Cardiac muscle cell (in vitro differentiated cells and primary cell): ENCODE data around the gene OR2T27. TPM values are rescaled to one million over a fixed set of nuclear protein-coding genes. Genes with fewer than 3 reads are reported as not detected.

Experiments
- DNase-seq, 2 donors: peaks; one replicate each; pipeline versions ENCODE4 v3.0.0 to v3.0.0-alpha.2; 2010 to 2017; ENCODE audit warnings: low read depth in 1 of 2, low spot score in 1 of 2
- H3K27ac ChIP-seq: fragments of 200-600 bp; sonication (generic); 2 replicates; pipeline ENCODE4 v1.5.1; 2016
- H3K27me3 ChIP-seq: fragments of 200-600 bp; sonication (generic); 2 replicates; pipeline ENCODE4 v1.6.0; 2016; ENCODE audit warnings: control low read depth
- H3K36me3 ChIP-seq: fragments of 200-600 bp; sonication (generic); 2 replicates; pipeline ENCODE4 v1.5.1; 2016; ENCODE audit warnings: control low read depth
- H3K4me1 ChIP-seq: fragments of 200-600 bp; sonication (generic); 2 replicates; pipeline ENCODE4 v1.8.1; 2017; ENCODE audit warnings: low read depth, mild to moderate bottlenecking, mixed run types
- H3K4me3 ChIP-seq: fragments of 200-600 bp; sonication (generic); 2 replicates; pipeline ENCODE4 v1.5.1; 2016; ENCODE audit warnings: mild to moderate bottlenecking
- H3K9me3 ChIP-seq: fragments of 200-600 bp; sonication (generic); 2 replicates; pipeline ENCODE4 v1.5.1; 2017; ENCODE audit warnings: low read depth, mild to moderate bottlenecking, control low read depth
- polyA plus RNA-seq: library from polyadenylated mRNA; unstranded; fragments of >200 nt; fragmentation: Nextera tagmentation; extraction: Ambion mirVana; gene quantifications from 2 replicates; pipeline ENCODE4 v1.2.1, GENCODE V29; 2016
- total RNA-seq: library from RNA; depleted of rRNA; stranded (reverse); fragments of >200 nt; gene quantifications from 2 replicates; pipeline ENCODE4 v1.2.3, GENCODE V29; 2016
- TF ChIP-seq, protein P1 (sequence below): IDR thresholded peaks from 2 replicates; pipeline ENCODE4 v1.5.1; 2012; ENCODE audit warnings: low read depth, mild to moderate bottlenecking, low read length

The OR2T27 gene
- total and polyA plus RNA-seq, 2 experiments from 2014 or later: not detected

GRCh38 chr1:248625971-248626370, 29.4 kb downstream of the OR2T27 start:
- no peak overlapping the region for H3K4me3 ChIP-seq
- no peaks in the 10 kb centered on the region for H3K36me3 ChIP-seq
- no peaks in the 10 kb centered on the region for H3K9me3 ChIP-seq
- no peak overlapping the region for H3K27ac ChIP-seq
- DNase-seq: no peak
- TF ChIP-seq, protein P1, sequence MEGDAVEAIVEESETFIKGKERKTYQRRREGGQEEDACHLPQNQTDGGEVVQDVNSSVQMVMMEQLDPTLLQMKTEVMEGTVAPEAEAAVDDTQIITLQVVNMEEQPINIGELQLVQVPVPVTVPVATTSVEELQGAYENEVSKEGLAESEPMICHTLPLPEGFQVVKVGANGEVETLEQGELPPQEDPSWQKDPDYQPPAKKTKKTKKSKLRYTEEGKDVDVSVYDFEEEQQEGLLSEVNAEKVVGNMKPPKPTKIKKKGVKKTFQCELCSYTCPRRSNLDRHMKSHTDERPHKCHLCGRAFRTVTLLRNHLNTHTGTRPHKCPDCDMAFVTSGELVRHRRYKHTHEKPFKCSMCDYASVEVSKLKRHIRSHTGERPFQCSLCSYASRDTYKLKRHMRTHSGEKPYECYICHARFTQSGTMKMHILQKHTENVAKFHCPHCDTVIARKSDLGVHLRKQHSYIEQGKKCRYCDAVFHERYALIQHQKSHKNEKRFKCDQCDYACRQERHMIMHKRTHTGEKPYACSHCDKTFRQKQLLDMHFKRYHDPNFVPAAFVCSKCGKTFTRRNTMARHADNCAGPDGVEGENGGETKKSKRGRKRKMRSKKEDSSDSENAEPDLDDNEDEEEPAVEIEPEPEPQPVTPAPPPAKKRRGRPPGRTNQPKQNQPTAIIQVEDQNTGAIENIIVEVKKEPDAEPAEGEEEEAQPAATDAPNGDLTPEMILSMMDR: no peak
- no peaks in the 10 kb centered on the region for H3K4me1 ChIP-seq
- H3K27me3 ChIP-seq: no peaks in the 10 kb centered on the region

- H3K27ac ChIP-seq: no peak overlapping the region
- H3K9me3 ChIP-seq: no peaks in the 10 kb centered on the region
- no peaks in the 10 kb centered on the region for H3K27me3 ChIP-seq
- no peaks in the 10 kb centered on the region for H3K4me1 ChIP-seq
- no peak overlapping the region for H3K4me3 ChIP-seq
- no peaks in the 10 kb centered on the region for H3K36me3 ChIP-seq
- TF ChIP-seq, protein P1: no peak
- no peak for DNase-seq
Measured at GRCh38 chr1:248625166-248625565, 30.2 kb downstream of the OR2T27 start.

DNA sequence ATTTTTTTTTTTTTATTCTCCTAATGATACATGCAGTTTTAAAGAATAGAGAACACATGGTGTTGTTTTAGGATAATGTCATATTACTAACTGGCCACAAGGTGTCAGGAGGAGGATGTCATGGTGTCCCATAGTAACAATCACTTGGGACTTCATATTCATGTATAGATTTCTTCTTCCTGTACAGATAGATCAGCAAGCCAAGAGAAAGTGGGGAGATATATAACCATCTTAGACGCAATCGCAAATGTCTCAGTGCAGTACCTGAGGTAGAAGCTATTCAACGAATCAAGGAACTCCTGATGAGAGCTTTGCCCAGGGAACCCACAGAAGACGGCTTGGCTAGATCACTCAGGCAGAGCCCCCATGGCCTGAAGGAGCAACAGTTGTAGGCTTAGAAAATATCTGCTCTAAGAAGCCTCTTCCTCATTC, 32.7 kb downstream of the OR2T27 start:
- H3K4me1 ChIP-seq: no peaks in the 10 kb centered on the region
- no peak overlapping the region for H3K4me3 ChIP-seq
- H3K9me3 ChIP-seq: no peaks in the 10 kb centered on the region
- TF ChIP-seq, protein P1: peak; percentile 42
- H3K27me3 ChIP-seq: no peaks in the 10 kb centered on the region
- peak; percentile 0 to 42 for DNase-seq
- no peaks in the 10 kb centered on the region for H3K36me3 ChIP-seq
- H3K27ac ChIP-seq: no peak overlapping the region

- H3K36me3 ChIP-seq: no peaks in the 10 kb centered on the region
- H3K27ac ChIP-seq: no peak overlapping the region
- H3K27me3 ChIP-seq: no peaks in the 10 kb centered on the region
- H3K9me3 ChIP-seq: no peaks in the 10 kb centered on the region
- no peak for DNase-seq
- H3K4me3 ChIP-seq: no peak overlapping the region
- H3K4me1 ChIP-seq: no peaks in the 10 kb centered on the region
- TF ChIP-seq, protein P1: no peak
Measured at GRCh38 chr1:248621770-248622169, 33.6 kb downstream of the OR2T27 start.

DNA sequence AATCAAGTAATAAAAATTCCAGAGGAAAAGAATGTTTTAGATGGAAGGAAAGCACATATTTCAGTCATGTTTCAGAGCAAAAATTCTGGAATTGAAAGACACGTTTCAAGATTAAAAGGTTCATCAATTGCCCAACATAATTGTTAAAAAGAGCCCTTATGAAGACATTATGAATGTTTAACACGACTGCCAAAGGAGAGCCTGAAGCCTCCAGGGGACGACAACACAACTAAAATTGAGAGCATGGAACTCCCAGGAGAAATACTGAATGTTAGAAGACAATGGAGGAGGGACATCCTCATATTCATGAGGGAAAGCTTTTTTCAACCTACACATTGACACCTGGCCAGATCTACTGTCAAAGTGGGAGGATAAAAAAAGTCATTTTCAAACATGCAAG, 36.5 kb downstream of the OR2T27 start:
- no peak overlapping the region for H3K4me3 ChIP-seq
- H3K27ac ChIP-seq: no peak overlapping the region
- no peaks in the 10 kb centered on the region for H3K4me1 ChIP-seq
- H3K27me3 ChIP-seq: no peaks in the 10 kb centered on the region
- no peaks in the 10 kb centered on the region for H3K9me3 ChIP-seq
- DNase-seq: peak in 1 of 2 donors; percentile 39
- TF ChIP-seq, protein P1: peak; percentile 59
- no peaks in the 10 kb centered on the region for H3K36me3 ChIP-seq

GRCh38 chr1:248618119-248618518, 37.2 kb downstream of the OR2T27 start:
- Histone ChIP-seq H3K27ac (no peak overlapping the region), H3K36me3 (no peaks in the 10 kb centered on the region), H3K4me1 (no peaks in the 10 kb centered on the region), H3K4me3 (no peak overlapping the region), H3K9me3 (no peaks in the 10 kb centered on the region), H3K27me3 (no peaks in the 10 kb centered on the region)
- TF ChIP-seq, protein P1: no peak
- DNase-seq: no peak
